DMS53 treated with DMSO at 0.1 percent for 48 hours (cell line): Measurements from ENCODE around the gene RAB3IL1.
A peak's percentile ranks its signal among the peaks of the same experiment; 100 is the strongest.
"Not testable (repeated sequence)": the region's sequence is repeated elsewhere in the genome, so short reads cannot be mapped to it uniquely, and the experiment has no call there.

Source experiments
- DNase-seq: peaks from one replicate; lab custom pipeline; 2025; ENCODE audit not compliant: unreplicated experiment; lab: John Stamatoyannopoulos, UW

RAB3IL1 gene

GRCh38 chr11:61953632-61954031 is 36.3 kb upstream of the RAB3IL1 start:
- not testable (repeated sequence) for DNase-seq

GRCh38 chr11:61952882-61953281 is 35.5 kb upstream of the RAB3IL1 start:
- no peak for DNase-seq

GRCh38 chr11:61951484-61952135 is 34.2 kb upstream of the RAB3IL1 start:
- no peak for DNase-seq

GRCh38 chr11:61950035-61950547 is 32.7 kb upstream of the RAB3IL1 start, which contains the start of gene BEST1:
Gene BEST1 (plus strand): TSS chr11:61950351. CDS start chr11:61951807, 1,456 bp downstream.
- no peak for DNase-seq

- peak; percentile 45 for DNase-seq
Measured at GRCh38 chr11:61949169-61950034, 32.0 kb upstream of the RAB3IL1 start.

GRCh38 chr11:61948505-61948904 is 31.1 kb upstream of the RAB3IL1 start:
- no peak for DNase-seq

GRCh38 chr11:61947486-61948210 is 30.3 kb upstream of the RAB3IL1 start:
- DNase-seq = peak; percentile 83

- DNase-seq = no peak
Measured at GRCh38 chr11:61946894-61947293, 29.5 kb upstream of the RAB3IL1 start.

GRCh38 chr11:61945191-61945590 is 27.8 kb upstream of the RAB3IL1 start:
- no peak for DNase-seq

GRCh38 chr11:61940466-61940865 is 23.1 kb upstream of the RAB3IL1 start:
- DNase-seq = no peak

GRCh38 chr11:61935861-61936260 is 18.5 kb upstream of the RAB3IL1 start:
- DNase-seq = no peak

- no peak for DNase-seq
Measured at GRCh38 chr11:61930933-61931332, 13.6 kb upstream of the RAB3IL1 start.

- DNase-seq = no peak
Measured at GRCh38 chr11:61928606-61929005, 11.2 kb upstream of the RAB3IL1 start.

GRCh38 chr11:61927501-61927900 is 10.1 kb upstream of the RAB3IL1 start:
- no peak for DNase-seq

GRCh38 chr11:61926235-61926634 is 8.9 kb upstream of the RAB3IL1 start:
- DNase-seq = no peak

GRCh38 chr11:61925736-61926135 is 8.4 kb upstream of the RAB3IL1 start:
- DNase-seq = no peak

GRCh38 chr11:61924064-61924455 is 6.7 kb upstream of the RAB3IL1 start:
- DNase-seq = no peak

GRCh38 chr11:61923166-61924063 is 6.0 kb upstream of the RAB3IL1 start:
- DNase-seq = no peak

GRCh38 chr11:61922539-61922938 is 5.2 kb upstream of the RAB3IL1 start:
- no peak for DNase-seq

- DNase-seq = no peak
Measured at GRCh38 chr11:61921446-61921845, 4.1 kb upstream of the RAB3IL1 start.
